Body of pancreas (tissue), 4 donors: Measurements from ENCODE around the gene PLEKHM1. TPM values are rescaled to one million over a fixed set of nuclear protein-coding genes. Genes with fewer than 3 reads are reported as not detected.

Experiments used
- ATAC-seq: fragments of 150-250 bp; one replicate; pipeline ENCODE4 v1.9.1; 2016
- DNase-seq, 4 donors: peaks; one replicate each; pipeline ENCODE4 v3.0.0-alpha.2; 2019
- H3K27ac ChIP-seq, 4 donors: fragments of 200-600 bp; sonication (generic); 1 replicate in 3 of 4; 2 replicates in 1 of 4; pipeline versions ENCODE4 v1.5.1 to v1.6.1; 2016 to 2019; ENCODE audit warnings: mild to moderate bottlenecking in 1 of 4, mixed read lengths in 1 of 4, moderate library complexity in 1 of 4
- H3K27me3 ChIP-seq, 2 donors: fragments of 200-600 bp; sonication (generic); one replicate each; pipeline ENCODE4 v1.6.0; 2016; ENCODE audit warnings: mild to moderate bottlenecking in 1 of 2
- H3K36me3 ChIP-seq, 2 donors: fragments of 200-600 bp; sonication (generic); replicated peaks in 1 of 2; 2 replicates each; pipeline ENCODE4 v1.5.1; 2016; ENCODE audit warnings: low read depth in 2 of 2; ENCODE audit not compliant: insufficient read depth in 1 of 2
- H3K4me1 ChIP-seq: fragments of 200-600 bp; sonication (generic); one replicate; pipeline ENCODE4 v1.6.0; 2016
- H3K4me3 ChIP-seq, 2 donors: fragments of 200-600 bp; sonication (generic); 1 replicate in 1 of 2; 2 replicates in 1 of 2; pipeline ENCODE4 v1.5.1; 2016 to 2019
- H3K9me3 ChIP-seq, 3 donors: fragments of 200-600 bp; sonication (generic); 1 replicate in 2 of 3; 2 replicates in 1 of 3; pipeline ENCODE4 v1.5.1; 2016
- CTCF ChIP-seq, 7 experiments: fragments of 450-650 bp in 4 of 7; fragments of 200-600 bp in 3 of 7; sonication (generic) in 3 of 7; IDR thresholded peaks; one replicate each; pipeline ENCODE4 v1.5.1; 2016 to 2019; ENCODE audit warnings: antibody characterized with exemption in 7 of 7
- POLR2A ChIP-seq, 3 donors: fragments of 450-650 bp; IDR thresholded peaks; one replicate each; pipeline ENCODE4 v1.6.1; 2016; ENCODE audit warnings: antibody characterized with exemption in 3 of 3, mild to moderate bottlenecking in 2 of 3
- WGBS, 2 donors: methylation state at CpG; one replicate each; pipeline ENCODE4 v1.1.5; 2017; 5-methylcytosine and 5-hydroxymethylcytosine counted together
- intact Hi-C: fragments of 100-400 bp; cut with DNase I; formaldehyde crosslinking; loops from one replicate; pipeline ENCODE4 v1.15.1; 2023
- total RNA-seq, 2 donors: library from RNA; depleted of rRNA; stranded (reverse); fragments of >200 nt; gene quantifications; one replicate each; pipeline ENCODE4 v1.1.0, GENCODE V29; 2016

Gene PLEKHM1
- total RNA-seq, 2 donors from 2014 or later: 20.8 to 35.3 TPM

- 79 to 85% methylated on average over 3 to 5 of the region's 5 CpGs for WGBS, 2 donors
- Histone ChIP-seq H3K9me3 (no peaks in the 10 kb centered on the region), H3K4me1 (no peaks in the 10 kb centered on the region), H3K4me3 (no peak overlapping the region), H3K27me3 (no peaks in the 10 kb centered on the region), H3K36me3 (no peaks in the 10 kb centered on the region), H3K27ac (peak overlapping the region in 1 of 4 donors; percentile 49)
- DNase-seq (no peak), ATAC-seq (no peak)
- no peak for TF ChIP-seq CTCF (IDR thresholded peaks at IDR 0.05)
- no peak for TF ChIP-seq POLR2A (IDR thresholded peaks at IDR 0.05)
- intact Hi-C loops: no loop called here
Observed at GRCh38 chr17:45411348-45412105, 79.0 kb downstream of the PLEKHM1 start.

- Histone ChIP-seq H3K36me3 (no peaks in the 10 kb centered on the region), H3K27ac (peak overlapping the region in 2 of 4 donors; percentile 49 to 71), H3K9me3 (no peaks in the 10 kb centered on the region), H3K4me3 (no peak overlapping the region), H3K4me1 (no peaks in the 10 kb centered on the region), H3K27me3 (no peaks in the 10 kb centered on the region)
- TF ChIP-seq CTCF (IDR thresholded peaks at IDR 0.05): no peak
- TF ChIP-seq POLR2A (IDR thresholded peaks at IDR 0.05): no peak
- DNase-seq (peak in 1 of 4 donors; percentile 60), ATAC-seq (no peak)
- WGBS, 2 donors: 65 to 82% methylated on average over 18 to 24 of the region's 24 CpGs
- intact Hi-C loops: no loop called here
Observed at GRCh38 chr17:45410144-45411091, 80.1 kb downstream of the PLEKHM1 start.

- H3K27me3 ChIP-seq: no peaks in the 10 kb centered on the region
- DNase-seq (no peak), ATAC-seq (no peak)
- H3K9me3 ChIP-seq: no peaks in the 10 kb centered on the region
- intact Hi-C loops: no loop called here
- no peak for TF ChIP-seq POLR2A (IDR thresholded peaks at IDR 0.05)
- TF ChIP-seq CTCF (IDR thresholded peaks at IDR 0.05): no peak
- no peaks in the 10 kb centered on the region for H3K36me3 ChIP-seq
- no peak overlapping the region for H3K4me3 ChIP-seq
- H3K4me1 ChIP-seq: no peaks in the 10 kb centered on the region
- H3K27ac ChIP-seq: peak overlapping the region in 1 of 4 donors; percentile 71
- WGBS, 2 donors: 55% methylated on average over 5 of the region's 5 CpGs; no CpG with 5 or more reads in 1 of the 2 donors
Observed at GRCh38 chr17:45409659-45410076, 80.9 kb downstream of the PLEKHM1 start.

- DNase-seq (no peak), ATAC-seq (no peak)
- Histone ChIP-seq H3K27ac (no peak overlapping the region), H3K9me3 (no peaks in the 10 kb centered on the region), H3K4me3 (no peak overlapping the region), H3K4me1 (no peaks in the 10 kb centered on the region), H3K36me3 (no peaks in the 10 kb centered on the region), H3K27me3 (no peaks in the 10 kb centered on the region)
- intact Hi-C loops: no loop called here
- WGBS, 2 donors: 59 to 70% methylated on average over 11 of the region's 11 CpGs
- TF ChIP-seq POLR2A (IDR thresholded peaks at IDR 0.05): no peak
- TF ChIP-seq CTCF (IDR thresholded peaks at IDR 0.05): no peak
Observed at GRCh38 chr17:45408611-45409421, 81.7 kb downstream of the PLEKHM1 start.
